Neutrophil (primary cell): Measurements from ENCODE around the gene TIMP2.

Experiments
- H3K27ac ChIP-seq: fragments of 200-600 bp; sonication (generic); 2 replicates; pipeline ENCODE4 v1.5.1; 2016; ENCODE audit warnings: mild to moderate bottlenecking, moderate library complexity
- H3K27me3 ChIP-seq: fragments of 200-600 bp; sonication (generic); 2 replicates; pipeline ENCODE4 v1.6.0; 2016; ENCODE audit warnings: mild to moderate bottlenecking
- H3K36me3 ChIP-seq: fragments of 200-600 bp; sonication (generic); 2 replicates; pipeline ENCODE4 v1.5.1; 2017
- H3K4me1 ChIP-seq, 2 experiments: fragments of 200-600 bp in 1 of 2; sonication (generic) in 1 of 2; 1 replicate in 1 of 2; 2 replicates in 1 of 2; pipeline versions ENCODE4 v1.5.1 to v1.6.1; 2013 to 2016; ENCODE audit warnings: low read depth in 1 of 2, low read length in 1 of 2, mild to moderate bottlenecking in 1 of 2, moderate library complexity in 1 of 2; ENCODE audit not compliant: control insufficient read depth in 1 of 2, insufficient read depth in 1 of 2
- H3K4me3 ChIP-seq, 2 experiments: fragments of 200-600 bp in 1 of 2; sonication (generic) in 1 of 2; 1 replicate in 1 of 2; 2 replicates in 1 of 2; pipeline ENCODE4 v1.5.1; 2013 to 2016; ENCODE audit warnings: low read depth in 1 of 2, low read length in 1 of 2, mild to moderate bottlenecking in 1 of 2, moderate library complexity in 1 of 2
- H3K9me3 ChIP-seq: fragments of 200-600 bp; sonication (generic); 2 replicates; pipeline ENCODE4 v1.5.1; 2016
- TF ChIP-seq, protein P1 (sequence below): fragments of 200-600 bp; sonication (generic); IDR thresholded peaks from 2 replicates; pipeline ENCODE4 v1.5.1; 2016; ENCODE audit warnings: antibody characterized with exemption

TIMP2 gene

GRCh38 chr17:78896091-78896833, 28.9 kb downstream of the TIMP2 start:
- no peak overlapping the region for H3K4me3 ChIP-seq
- peaks cover 61 to 62% of the 10 kb centered on the region in 2 experiments for H3K4me1 ChIP-seq
- H3K27ac ChIP-seq, result peak overlapping the region; percentile 71
- TF ChIP-seq, protein P1, sequence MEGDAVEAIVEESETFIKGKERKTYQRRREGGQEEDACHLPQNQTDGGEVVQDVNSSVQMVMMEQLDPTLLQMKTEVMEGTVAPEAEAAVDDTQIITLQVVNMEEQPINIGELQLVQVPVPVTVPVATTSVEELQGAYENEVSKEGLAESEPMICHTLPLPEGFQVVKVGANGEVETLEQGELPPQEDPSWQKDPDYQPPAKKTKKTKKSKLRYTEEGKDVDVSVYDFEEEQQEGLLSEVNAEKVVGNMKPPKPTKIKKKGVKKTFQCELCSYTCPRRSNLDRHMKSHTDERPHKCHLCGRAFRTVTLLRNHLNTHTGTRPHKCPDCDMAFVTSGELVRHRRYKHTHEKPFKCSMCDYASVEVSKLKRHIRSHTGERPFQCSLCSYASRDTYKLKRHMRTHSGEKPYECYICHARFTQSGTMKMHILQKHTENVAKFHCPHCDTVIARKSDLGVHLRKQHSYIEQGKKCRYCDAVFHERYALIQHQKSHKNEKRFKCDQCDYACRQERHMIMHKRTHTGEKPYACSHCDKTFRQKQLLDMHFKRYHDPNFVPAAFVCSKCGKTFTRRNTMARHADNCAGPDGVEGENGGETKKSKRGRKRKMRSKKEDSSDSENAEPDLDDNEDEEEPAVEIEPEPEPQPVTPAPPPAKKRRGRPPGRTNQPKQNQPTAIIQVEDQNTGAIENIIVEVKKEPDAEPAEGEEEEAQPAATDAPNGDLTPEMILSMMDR, result no peak
- no peaks in the 10 kb centered on the region for H3K9me3 ChIP-seq
- no peaks in the 10 kb centered on the region for H3K27me3 ChIP-seq
- peaks cover 45% of the 10 kb centered on the region for H3K36me3 ChIP-seq

DNA sequence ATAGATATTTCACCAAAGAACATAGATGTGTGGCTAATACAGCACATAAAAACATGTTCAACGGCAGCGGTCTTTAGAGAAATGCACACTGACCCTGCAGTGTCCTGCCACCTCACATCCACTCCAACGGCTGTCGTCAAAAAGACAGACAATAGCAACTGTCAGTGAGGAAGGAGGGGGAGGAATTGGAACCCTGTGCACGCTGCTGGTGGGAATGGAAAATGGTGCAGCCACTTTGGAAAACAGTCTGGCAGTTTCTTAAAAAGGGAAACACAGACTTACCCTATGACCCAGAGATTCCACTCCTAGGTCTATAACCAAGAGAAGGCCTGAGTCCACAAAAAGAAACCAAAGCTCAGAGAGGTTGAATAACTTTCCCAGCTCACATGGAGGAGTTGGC, 29.9 kb downstream of the TIMP2 start:
- Histone ChIP-seq H3K36me3 (peaks cover 36% of the 10 kb centered on the region), H3K27me3 (no peaks in the 10 kb centered on the region), H3K4me3 (no peak overlapping the region), H3K27ac (peak overlapping the region; percentile 71), H3K9me3 (no peaks in the 10 kb centered on the region), H3K4me1 (peaks cover 70 to 72% of the 10 kb centered on the region in 2 experiments)
- TF ChIP-seq, protein P1, result no peak

DNA sequence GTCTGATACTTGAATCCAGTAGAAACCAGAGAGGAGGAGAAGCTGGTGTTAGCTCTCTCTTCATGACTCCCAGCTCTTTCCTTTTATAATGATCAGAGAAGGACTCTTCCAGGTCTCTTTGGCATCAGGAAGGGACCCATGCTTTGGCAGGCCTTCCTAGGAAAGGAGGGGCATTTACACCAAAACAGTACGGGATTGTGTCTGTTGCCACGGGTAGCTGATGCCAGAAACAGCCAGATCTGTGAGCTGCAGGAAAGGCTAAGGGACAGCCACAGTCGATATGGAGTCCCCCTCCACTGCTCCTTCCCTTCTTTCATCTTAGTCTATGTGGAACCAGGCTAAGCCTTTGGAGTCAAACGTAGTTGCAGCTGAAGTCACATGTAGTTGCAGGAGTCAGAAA, 31.5 kb downstream of the TIMP2 start:
- H3K27ac ChIP-seq, result peak overlapping the region; percentile 71
- H3K36me3 ChIP-seq, result peaks cover 21% of the 10 kb centered on the region
- TF ChIP-seq, protein P1, result no peak
- no peaks in the 10 kb centered on the region for H3K9me3 ChIP-seq
- H3K27me3 ChIP-seq, result no peaks in the 10 kb centered on the region
- peaks cover 78 to 84% of the 10 kb centered on the region in 2 experiments for H3K4me1 ChIP-seq
- no peak overlapping the region for H3K4me3 ChIP-seq

GRCh38 chr17:78892936-78893379, 32.2 kb downstream of the TIMP2 start:
- TF ChIP-seq, protein P1, result no peak
- peaks cover 84 to 86% of the 10 kb centered on the region in 2 experiments for H3K4me1 ChIP-seq
- peak overlapping the region; percentile 57 to 59 for H3K4me3 ChIP-seq

GRCh38 chr17:78892520-78892919, 32.7 kb downstream of the TIMP2 start:
- Histone ChIP-seq H3K9me3 (no peaks in the 10 kb centered on the region), H3K27ac (peak overlapping the region; percentile 93)
- TF ChIP-seq, protein P1, result no peak

More at GRCh38 chr17:78892936-78893379, 32.2 kb downstream of the TIMP2 start:
- Histone ChIP-seq H3K27me3 (no peaks in the 10 kb centered on the region), H3K9me3 (no peaks in the 10 kb centered on the region), H3K36me3 (peaks cover 15% of the 10 kb centered on the region), H3K27ac (peak overlapping the region; percentile 93)

More at GRCh38 chr17:78892520-78892919, 32.7 kb downstream of the TIMP2 start:
- Histone ChIP-seq H3K36me3 (peaks cover 11% of the 10 kb centered on the region), H3K4me3 (peak overlapping the region; percentile 57 to 59), H3K27me3 (no peaks in the 10 kb centered on the region), H3K4me1 (peaks cover 89 to 90% of the 10 kb centered on the region in 2 experiments)
